ENCODE results near the gene SUPT20HL1. TPM values are rescaled to one million over a fixed set of nuclear protein-coding genes. Genes with fewer than 3 reads are reported as not detected.

The SUPT20HL1 gene
- total RNA-seq, 2 experiments from 2014 or later, result not detected

- DNase-seq (ENCODE audit: low spot score), result no peak
- intact Hi-C loops (cut with micrococcal nuclease; ENCODE audit: unreplicated experiment), result no loop called here
- Histone ChIP-seq H3K27ac (ENCODE audit: low read depth, low read length, poor library complexity, severe bottlenecking) (no peak overlapping the region), H3K79me2 (ENCODE audit: insufficient read depth, low read depth, low read length) (no peaks in the 10 kb centered on the region), H4K20me1 (ENCODE audit: insufficient read depth, low read length) (no peaks in the 10 kb centered on the region), H3K9me2 (ENCODE audit: insufficient read depth, low read length) (no peaks in the 10 kb centered on the region), H3K36me3 (ENCODE audit: insufficient read depth, low read length) (no peaks in the 10 kb centered on the region), H3K4me1 (ENCODE audit: insufficient read depth, low read length, poor library complexity, severe bottlenecking) (no peaks in the 10 kb centered on the region), H2AFZ (ENCODE audit: low read length) (no peak overlapping the region), H3K4me3 (ENCODE audit: low read depth, low read length, poor library complexity, severe bottlenecking) (no peak overlapping the region), H3K9me3 (ENCODE audit: low read length) (no peaks in the 10 kb centered on the region), H3K4me2 (ENCODE audit: low read length) (no peak overlapping the region)
- BruUV-seq (replicated peaks), result no TSS peak
- ChIA-PET CTCF (ENCODE audit: unreplicated experiment) (no interaction called here), POLR2A (no interaction called here)
- TF ChIP-seq CTCF (conservative IDR thresholded peaks at IDR 0.05; ENCODE audit: low read length), result no peak
- no peak for TF ChIP-seq EZH2phosphoT487 (IDR thresholded peaks at IDR 0.05; ENCODE audit: borderline replicate concordance, low read depth, low read length)
Measured at GRCh38 chrX:24333371-24333770, 27.1 kb upstream of the SUPT20HL1 start.

GRCh38 chrX:24334461-24334860 lies 26.0 kb upstream of the SUPT20HL1 start:
- no peaks in the 10 kb centered on the region for H3K9me3 ChIP-seq (ENCODE audit: low read length)

More at GRCh38 chrX:24334461-24334860, 26.0 kb upstream of the SUPT20HL1 start:
- no TSS peak for BruUV-seq (replicated peaks)
- no peak for DNase-seq (ENCODE audit: low spot score)
- no peak overlapping the region for H3K4me3 ChIP-seq (ENCODE audit: low read depth, low read length, poor library complexity, severe bottlenecking)
- ChIA-PET CTCF (ENCODE audit: unreplicated experiment) (no interaction called here), POLR2A (no interaction called here)
- no peaks in the 10 kb centered on the region for H3K36me3 ChIP-seq (ENCODE audit: insufficient read depth, low read length)
- no peaks in the 10 kb centered on the region for H3K9me2 ChIP-seq (ENCODE audit: insufficient read depth, low read length)
- TF ChIP-seq CTCF (conservative IDR thresholded peaks at IDR 0.05; ENCODE audit: low read length) (no peak), EZH2phosphoT487 (IDR thresholded peaks at IDR 0.05; ENCODE audit: borderline replicate concordance, low read depth, low read length) (no peak)
- no peak overlapping the region for H3K4me2 ChIP-seq (ENCODE audit: low read length)
- no peaks in the 10 kb centered on the region for H3K4me1 ChIP-seq (ENCODE audit: insufficient read depth, low read length, poor library complexity, severe bottlenecking)
- no peak overlapping the region for H2AFZ ChIP-seq (ENCODE audit: low read length)
- intact Hi-C loops (cut with micrococcal nuclease; ENCODE audit: unreplicated experiment), result no loop called here
- H3K27ac ChIP-seq (ENCODE audit: low read depth, low read length, poor library complexity, severe bottlenecking), result no peak overlapping the region
- H3K79me2 ChIP-seq (ENCODE audit: insufficient read depth, low read depth, low read length), result no peaks in the 10 kb centered on the region
- H4K20me1 ChIP-seq (ENCODE audit: insufficient read depth, low read length), result no peaks in the 10 kb centered on the region

Measured in OCI-LY7 (cell line).